Measurements from ENCODE around the gene DYNC1I2.

The DYNC1I2 gene

DNA sequence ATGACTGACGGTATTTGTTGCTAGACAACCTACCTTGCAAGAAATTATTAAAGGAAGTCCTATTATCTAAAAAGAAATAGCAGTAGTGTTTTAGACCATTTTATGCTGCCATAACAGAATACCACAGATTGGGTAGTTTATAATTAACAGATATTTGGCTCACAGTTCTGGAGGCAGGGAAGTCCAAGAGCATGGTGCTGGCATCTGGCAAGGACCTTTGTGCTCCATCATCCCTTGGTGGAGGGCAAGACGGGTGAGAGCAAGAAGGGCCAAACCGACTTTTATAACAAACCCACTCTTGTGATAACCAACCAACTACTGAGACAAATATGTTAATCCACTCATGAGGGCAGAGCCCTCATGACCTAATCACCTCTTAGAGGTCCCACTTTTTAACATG is 91.2 kb downstream of the DYNC1I2 start:
- DNase-seq (ENCODE audit: low read depth in 2 of 2): no peak

DNA sequence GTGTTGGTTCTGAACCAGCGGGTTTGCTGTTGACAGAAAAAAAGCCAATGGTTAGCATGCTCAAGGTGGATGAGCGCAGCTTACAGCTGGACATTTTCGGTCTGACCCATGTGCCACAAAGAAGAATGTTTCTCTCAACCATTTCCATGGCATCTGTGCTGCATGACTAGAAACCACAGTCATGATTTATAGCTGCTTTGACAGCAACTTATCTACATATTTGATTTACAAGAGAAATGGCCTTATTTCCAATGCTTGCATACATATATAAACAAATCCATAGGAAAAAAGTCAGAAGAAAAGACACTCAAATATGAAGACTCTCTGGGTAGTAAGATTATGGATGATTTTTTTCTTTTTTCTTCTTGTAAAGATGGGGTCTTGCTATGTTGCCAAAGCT is 98.2 kb downstream of the DYNC1I2 start:
- DNase-seq (ENCODE audit: low read depth in 2 of 2): no peak

DNA sequence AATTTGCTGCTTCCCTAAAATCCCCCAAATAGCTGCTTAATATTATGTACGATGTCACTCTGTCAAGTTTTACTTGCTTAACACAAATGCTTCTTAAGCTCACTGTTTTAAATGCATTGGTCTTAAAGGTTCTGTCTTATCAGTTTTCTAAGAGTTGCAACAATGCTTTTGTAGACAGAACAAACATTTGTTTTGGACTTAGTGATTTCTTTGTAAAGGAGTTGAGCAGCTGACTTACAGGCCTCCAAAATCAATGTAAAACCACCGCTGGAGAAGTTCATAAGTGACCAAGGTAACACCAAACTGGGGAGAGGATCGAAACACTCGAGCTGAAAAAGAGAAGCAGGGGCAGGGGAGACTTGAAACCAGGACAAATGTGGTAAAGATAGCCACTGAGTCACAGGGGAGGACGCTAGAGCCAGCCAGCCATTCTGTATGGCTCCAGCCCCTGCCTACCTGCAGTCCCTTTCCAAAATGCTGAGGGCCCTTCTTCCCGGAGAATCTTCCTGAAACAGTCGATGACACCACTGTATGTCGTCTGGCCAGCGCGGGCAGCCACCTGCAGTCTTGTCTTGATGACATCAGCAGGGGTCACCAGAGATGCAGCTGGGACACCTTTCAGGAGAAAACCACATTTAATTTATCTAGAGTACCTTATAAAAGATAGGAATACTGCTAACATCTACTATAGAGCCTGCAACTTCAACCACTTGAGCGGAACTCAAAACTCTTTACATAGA is 100.2 kb downstream of the DYNC1I2 start:
- DNase-seq (ENCODE audit: low read depth in 2 of 2): no peak

DNA sequence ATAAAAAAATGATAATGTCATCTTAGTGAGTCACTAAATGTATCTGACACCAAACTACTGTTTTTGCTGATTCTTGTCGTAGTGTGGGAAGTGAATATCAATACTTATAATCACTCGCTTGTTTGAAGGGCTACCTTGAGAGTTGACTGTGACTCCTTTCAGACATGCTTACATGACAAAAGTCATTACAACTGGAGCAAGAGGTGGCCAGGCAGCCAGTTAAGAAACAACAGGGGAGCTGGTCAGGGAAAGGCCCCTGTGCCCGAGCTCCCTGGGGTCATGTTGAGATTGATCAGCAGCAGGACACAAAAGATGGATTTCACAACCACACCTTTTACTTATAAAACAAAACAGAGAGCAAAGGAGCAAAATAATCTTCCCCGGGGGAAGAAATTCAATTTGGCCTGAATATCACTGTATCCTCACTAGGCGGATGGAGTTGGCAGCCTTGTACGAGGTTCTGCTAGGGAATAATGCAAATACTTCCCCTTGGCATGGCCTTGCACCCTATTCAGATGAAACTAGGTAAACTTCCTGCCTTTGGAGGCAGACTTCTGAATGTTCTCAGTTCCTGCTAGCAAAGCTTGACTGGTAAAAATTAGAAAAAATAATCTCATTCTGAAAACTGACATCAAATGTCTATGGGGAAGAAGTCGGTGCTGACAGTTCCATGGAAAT is 101.2 kb downstream of the DYNC1I2 start:
- DNase-seq (ENCODE audit: low read depth in 2 of 2): no peak

DNA sequence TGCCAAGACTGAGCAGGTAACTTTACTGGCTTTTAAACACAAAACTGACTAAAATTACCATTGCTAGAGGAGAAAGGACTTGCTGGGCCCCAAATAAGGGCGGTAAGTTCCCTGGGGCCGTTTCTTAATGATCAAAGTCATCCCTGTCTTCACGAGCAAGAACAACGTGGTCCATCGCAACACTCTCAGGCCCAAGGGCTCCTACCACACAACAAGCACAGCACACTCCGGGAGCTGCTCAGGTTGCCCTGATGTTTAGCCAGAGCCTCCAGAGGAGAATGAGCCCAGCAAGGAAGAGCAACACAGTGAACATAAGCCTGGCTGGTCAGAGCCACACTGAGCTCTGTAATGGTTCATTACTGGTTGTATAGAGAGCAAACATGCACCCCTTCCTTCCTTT is 102.7 kb downstream of the DYNC1I2 start:
- DNase-seq (ENCODE audit: low read depth in 2 of 2): no peak

DNA sequence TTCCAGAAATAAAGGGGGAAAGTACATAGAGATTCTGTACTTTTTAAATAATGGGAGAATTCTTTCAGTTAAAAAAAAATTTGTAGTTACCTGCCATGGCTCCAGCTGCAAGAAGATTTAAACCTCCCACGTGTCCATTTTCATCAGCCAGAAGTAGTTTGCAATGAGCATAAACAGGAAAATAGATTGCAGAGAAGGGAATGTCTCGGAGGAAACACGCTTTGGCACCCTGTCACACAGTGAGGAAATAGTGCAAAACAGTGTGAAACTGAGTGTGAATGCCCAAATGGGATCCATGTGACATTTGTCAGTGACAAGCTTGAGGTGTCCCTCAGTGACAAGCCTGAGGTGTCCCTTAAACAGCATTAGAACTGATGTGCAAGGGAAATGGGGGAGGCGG is 104.1 kb downstream of the DYNC1I2 start:
- DNase-seq (ENCODE audit: low read depth in 2 of 2): no peak

DNA sequence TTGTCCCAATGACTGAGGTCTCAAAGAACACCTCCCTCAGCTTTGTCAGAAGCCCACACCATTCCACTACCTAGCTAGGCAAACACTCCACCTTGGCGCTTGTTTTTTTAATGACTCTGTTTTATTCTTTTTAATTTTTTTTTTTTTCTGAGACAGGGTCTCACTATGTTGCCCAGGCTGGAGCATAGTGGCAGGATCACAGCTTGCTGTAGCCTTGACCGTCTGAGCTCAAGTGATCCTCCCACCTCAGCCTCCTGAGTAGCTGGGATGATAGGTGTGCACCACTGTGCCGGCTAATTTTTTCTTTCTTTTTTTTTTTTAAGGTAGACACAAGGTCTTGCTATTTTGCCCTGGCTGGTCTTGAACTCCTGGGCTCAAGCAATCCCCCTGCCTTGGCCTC is 104.9 kb downstream of the DYNC1I2 start:
- DNase-seq (ENCODE audit: low read depth in 2 of 2): no peak

DNA sequence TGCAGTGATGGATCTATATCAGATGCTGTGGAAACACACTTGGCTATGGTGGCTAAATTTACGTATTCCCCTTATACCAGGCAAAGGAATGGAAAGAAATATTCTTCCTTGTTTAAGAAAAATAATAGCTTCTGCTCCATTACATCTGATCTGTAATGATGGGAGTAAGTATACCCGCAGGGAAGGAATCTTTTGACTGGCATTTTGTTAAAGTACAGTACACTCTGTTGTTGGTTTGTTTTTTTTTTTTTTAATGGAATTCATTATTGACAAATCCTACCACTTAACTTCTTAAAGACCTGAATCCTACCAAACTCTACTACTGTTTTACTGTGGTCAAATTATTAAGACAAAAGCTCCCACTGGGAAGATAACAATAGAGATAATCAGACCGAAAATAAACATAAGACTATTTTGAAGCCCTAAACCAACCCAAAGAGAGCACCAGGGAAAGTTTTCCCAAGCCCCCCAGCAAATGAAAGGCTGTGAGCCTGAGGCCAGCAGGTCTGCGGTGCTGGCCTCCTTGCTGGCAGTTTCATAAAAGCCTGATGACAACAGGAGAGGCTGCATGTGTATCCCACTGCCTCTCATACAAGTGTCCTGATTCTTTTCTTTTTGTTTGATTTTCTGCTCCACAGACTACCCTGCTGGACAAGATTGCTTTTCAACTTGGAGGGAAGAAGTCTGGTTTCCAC is 105.8 kb downstream of the DYNC1I2 start:
- DNase-seq (ENCODE audit: low read depth in 2 of 2): no peak

DNA sequence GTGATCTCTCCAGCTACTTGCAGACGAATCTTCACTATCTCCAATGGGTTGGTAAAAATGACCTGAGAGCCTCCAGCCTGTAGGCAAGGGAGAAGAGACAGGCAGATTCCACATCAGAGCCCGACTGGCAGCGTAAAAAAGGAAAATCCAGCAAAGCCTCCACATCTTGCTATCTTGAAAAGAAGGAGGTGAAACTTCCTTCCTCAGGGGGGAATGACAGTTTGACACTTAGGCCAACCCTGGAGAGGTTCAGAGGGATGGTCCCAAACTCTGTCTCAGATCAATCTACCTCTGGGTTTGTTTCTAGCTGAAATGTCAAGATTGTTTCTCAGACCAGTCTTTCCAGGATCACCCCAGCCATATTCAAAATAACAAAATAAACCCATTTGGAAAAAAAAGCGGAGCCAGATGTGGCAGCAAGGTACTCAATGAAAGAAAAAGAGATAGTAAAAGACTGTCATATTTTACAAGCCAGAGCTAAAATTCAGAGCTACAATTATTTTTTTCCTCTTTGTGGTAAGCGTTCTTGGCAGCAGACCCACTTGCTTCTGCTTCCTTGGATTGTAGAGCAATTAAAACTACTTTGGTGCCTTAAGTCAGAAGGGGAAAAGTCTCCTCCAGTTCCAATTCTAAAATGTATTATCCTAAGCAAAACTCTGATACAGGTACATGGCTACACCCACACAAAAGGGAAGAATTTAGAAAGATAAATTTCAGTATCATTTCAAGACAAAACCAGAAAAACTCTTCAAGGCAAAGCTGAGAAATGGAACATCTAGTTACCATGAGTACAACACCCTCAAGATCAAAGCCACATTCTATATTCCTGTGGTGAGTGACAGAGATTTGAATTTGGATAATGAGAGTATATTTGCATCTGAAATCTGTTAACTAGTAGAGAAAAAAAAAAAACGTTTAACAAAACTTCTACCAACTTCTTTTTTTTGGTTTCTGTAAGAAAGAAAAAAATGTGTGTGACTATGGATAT is 106.7 kb downstream of the DYNC1I2 start:
- DNase-seq (ENCODE audit: low read depth in 2 of 2): no peak

DNA sequence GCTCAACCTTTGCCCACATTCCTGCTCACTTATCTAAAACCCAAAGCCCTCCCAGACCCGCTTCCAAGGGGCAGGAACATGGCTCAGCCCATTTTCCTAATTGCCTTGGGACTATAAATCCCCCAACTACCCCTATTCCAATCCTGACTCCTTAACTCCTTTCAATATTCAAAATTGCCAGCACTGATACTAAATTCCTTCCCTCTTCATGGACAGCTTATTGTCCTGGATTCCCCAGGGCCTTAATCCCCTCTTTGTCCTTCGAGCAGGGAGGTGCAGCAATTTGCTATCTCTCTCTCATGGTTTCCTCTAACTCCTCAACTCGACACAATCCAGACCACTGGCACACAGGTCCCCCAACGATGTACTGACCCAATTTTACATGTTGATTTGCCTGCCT is 107.6 kb downstream of the DYNC1I2 start:
- no peak for DNase-seq (ENCODE audit: low read depth in 2 of 2)

Data from stimulated activated CD8-positive, alpha-beta memory T cell treated with anti-CD3 and anti-CD28 coated beads, Interleukin-2, amount 100 ng/mL, for 1 hour (primary cell).